H9 (cell line): Measurements from ENCODE around the gene XIRP2. TPM values are rescaled to one million over a fixed set of nuclear protein-coding genes. Genes with fewer than 3 reads are reported as not detected.

ENCODE experiments used
- DNase-seq: peaks from one replicate; pipeline ENCODE4 v3.0.0-alpha.2; 2017
- H2AFZ ChIP-seq: one replicate; pipeline ENCODE4 v1.6.1; 2013; ENCODE audit warnings: mild to moderate bottlenecking, low read length, control low read depth, moderate library complexity
- H2AK5ac ChIP-seq: 2 replicates; pipeline ENCODE4 v1.6.1; 2013; ENCODE audit warnings: low read length, control low read depth, mixed read lengths; ENCODE audit not compliant: insufficient read length
- H2BK120ac ChIP-seq: one replicate; pipeline ENCODE4 v1.6.1; 2013; ENCODE audit warnings: low read depth, mild to moderate bottlenecking, low read length, control low read depth, inconsistent platforms; ENCODE audit not compliant: poor library complexity, severe bottlenecking
- H2BK12ac ChIP-seq: 2 replicates; pipeline ENCODE4 v1.6.1; 2013; ENCODE audit warnings: low read length, control low read depth, mixed read lengths, low read depth; ENCODE audit not compliant: insufficient read length
- H2BK15ac ChIP-seq: 2 replicates; pipeline ENCODE4 v1.6.1; 2013; ENCODE audit warnings: low read depth, low read length, control low read depth
- H2BK20ac ChIP-seq: one replicate; pipeline ENCODE4 v1.6.1; 2013; ENCODE audit warnings: low read depth, mild to moderate bottlenecking, low read length, control low read depth, inconsistent platforms; ENCODE audit not compliant: poor library complexity, severe bottlenecking
- H2BK5ac ChIP-seq: 2 replicates; pipeline ENCODE4 v1.6.1; 2013; ENCODE audit warnings: low read length, control low read depth, mixed read lengths; ENCODE audit not compliant: insufficient read length
- H3K14ac ChIP-seq: 2 replicates; pipeline ENCODE4 v1.6.1; 2013; ENCODE audit warnings: low read length, control low read depth; ENCODE audit not compliant: insufficient read depth
- H3K18ac ChIP-seq: 2 replicates; pipeline ENCODE4 v1.6.1; 2013; ENCODE audit warnings: low read depth, mild to moderate bottlenecking, mixed read lengths, low read length, control low read depth; ENCODE audit not compliant: insufficient read length
- H3K23ac ChIP-seq: 2 replicates; pipeline ENCODE4 v1.6.1; 2013; ENCODE audit warnings: low read length, control low read depth, mixed read lengths, low read depth; ENCODE audit not compliant: insufficient read length
- H3K23me2 ChIP-seq: 2 replicates; pipeline ENCODE4 v1.6.1; 2013; ENCODE audit warnings: low read depth, mild to moderate bottlenecking, mixed read lengths, low read length, control low read depth; ENCODE audit not compliant: insufficient read length, poor library complexity, severe bottlenecking
- H3K27ac ChIP-seq: 2 replicates; pipeline ENCODE4 v1.5.1; 2013; ENCODE audit warnings: low read length, control low read depth, mixed read lengths, low read depth; ENCODE audit not compliant: insufficient read length
- H3K27me3 ChIP-seq: 2 replicates; pipeline ENCODE4 v1.6.1; 2013; ENCODE audit warnings: low read length, control low read depth, inconsistent platforms; ENCODE audit not compliant: insufficient read depth
- H3K4ac ChIP-seq: 2 replicates; pipeline ENCODE4 v1.6.1; 2013; ENCODE audit warnings: low read depth, mild to moderate bottlenecking, control low read depth, inconsistent platforms, low read length, moderate library complexity
- H3K4me1 ChIP-seq: 2 replicates; pipeline ENCODE4 v1.6.1; 2013; ENCODE audit warnings: low read length, control low read depth, inconsistent platforms; ENCODE audit not compliant: insufficient read depth
- H3K4me2 ChIP-seq: 2 replicates; pipeline ENCODE4 v1.6.1; 2013; ENCODE audit warnings: low read length, control low read depth, mixed read lengths; ENCODE audit not compliant: insufficient read length, insufficient read depth
- H3K56ac ChIP-seq: 2 replicates; pipeline ENCODE4 v1.6.1; 2013; ENCODE audit warnings: low read depth, mild to moderate bottlenecking, mixed read lengths, low read length, control low read depth; ENCODE audit not compliant: insufficient read length
- H3K79me1 ChIP-seq: 2 replicates; pipeline ENCODE4 v1.6.1; 2013; ENCODE audit warnings: low read depth, mild to moderate bottlenecking, moderate library complexity, low read length, control low read depth, inconsistent platforms; ENCODE audit not compliant: insufficient read depth, poor library complexity, severe bottlenecking
- H3K79me2 ChIP-seq: 2 replicates; pipeline ENCODE4 v1.6.1; 2013; ENCODE audit warnings: low read length, control low read depth, inconsistent platforms; ENCODE audit not compliant: insufficient read depth
- H3K9ac ChIP-seq: 2 replicates; pipeline ENCODE4 v1.6.1; 2013; ENCODE audit warnings: low read length, control low read depth, mixed read lengths; ENCODE audit not compliant: insufficient read length; ENCODE audit errors: extremely low read depth
- H3K9me3 ChIP-seq: one replicate; pipeline ENCODE4 v1.6.1; 2013; ENCODE audit warnings: low read depth, low read length, inconsistent platforms; ENCODE audit not compliant: control insufficient read depth
- H3T11ph ChIP-seq: one replicate; pipeline ENCODE4 v1.6.1; 2013; ENCODE audit warnings: mild to moderate bottlenecking, low read length, control low read depth, inconsistent platforms
- H4K20me1 ChIP-seq: one replicate; pipeline ENCODE4 v1.6.1; 2013; ENCODE audit not compliant: control insufficient read depth, insufficient read length, insufficient read depth
- H4K5ac ChIP-seq: 2 replicates; pipeline ENCODE4 v1.6.1; 2013; ENCODE audit warnings: low read depth, mild to moderate bottlenecking, mixed read lengths, low read length, control low read depth; ENCODE audit not compliant: insufficient read length
- H4K8ac ChIP-seq: replicated peaks from 2 replicates; pipeline ENCODE4 v1.6.1; 2013; ENCODE audit warnings: low read length, control low read depth, mixed read lengths, low read depth; ENCODE audit not compliant: insufficient read length
- H4K91ac ChIP-seq: 2 replicates; pipeline ENCODE4 v1.6.1; 2013; ENCODE audit warnings: low read depth, mild to moderate bottlenecking, moderate library complexity, mixed read lengths, low read length, control low read depth; ENCODE audit not compliant: insufficient read length
- H3K27ac Mint-ChIP-seq, 3 experiments: 2 replicates in 2 of 3; 3 replicates in 1 of 3; pipeline ENCODE4 v1.8.0; 2020 to 2021; ENCODE audit warnings: mixed read lengths in 3 of 3, mild to moderate bottlenecking in 1 of 3, moderate library complexity in 1 of 3
- H3K27me3 Mint-ChIP-seq: 2 replicates; pipeline ENCODE4 v1.8.0; 2021; ENCODE audit warnings: low read depth, mild to moderate bottlenecking, moderate library complexity, mixed read lengths
- H3K36me3 Mint-ChIP-seq, 3 experiments: 2 replicates in 2 of 3; 3 replicates in 1 of 3; pipeline ENCODE4 v1.8.0; 2020 to 2021; ENCODE audit warnings: low read depth in 3 of 3, mixed read lengths in 3 of 3; ENCODE audit not compliant: insufficient read depth in 1 of 3
- H3K4me1 Mint-ChIP-seq, 2 experiments: 2 replicates each; pipeline ENCODE4 v1.8.0; 2020; ENCODE audit warnings: mixed read lengths in 2 of 2
- H3K4me3 Mint-ChIP-seq, 2 experiments: 2 replicates in 1 of 2; 3 replicates in 1 of 2; pipeline ENCODE4 v1.8.0; 2020 to 2021; ENCODE audit warnings: mild to moderate bottlenecking in 2 of 2, mixed read lengths in 2 of 2, moderate library complexity in 1 of 2
- H3K9me3 Mint-ChIP-seq, 2 experiments: 2 replicates in 1 of 2; 3 replicates in 1 of 2; pipeline ENCODE4 v1.8.0; 2020; ENCODE audit warnings: mild to moderate bottlenecking in 2 of 2, mixed read lengths in 2 of 2, moderate library complexity in 1 of 2
- WGBS: extraction: QIAGEN DNeasy Blood & Tissue Kit; methylation state at CpG from one replicate; pipeline ENCODE4 v1.1.7; 2013; ENCODE audit warnings: missing lambda C conversion rate, low lambda C conversion rate, mixed read lengths; ENCODE audit not compliant: insufficient read length; ENCODE audit errors: extremely low coverage; 5-methylcytosine and 5-hydroxymethylcytosine counted together
- total RNA-seq: library from RNA; stranded (reverse); gene quantifications from 2 replicates; pipeline ENCODE4 v1.2.1, GENCODE V29; 2021
- TF ChIP-seq, protein P1 (sequence below): fragments of 200-600 bp; sonication (generic); conservative IDR thresholded peaks from 3 replicates; pipeline ENCODE4 v1.8.0; 2021; ENCODE audit warnings: antibody characterized with exemption, mild to moderate bottlenecking

XIRP2 gene
- total RNA-seq, 1 experiment from 2014 or later = 0.07 TPM

DNA sequence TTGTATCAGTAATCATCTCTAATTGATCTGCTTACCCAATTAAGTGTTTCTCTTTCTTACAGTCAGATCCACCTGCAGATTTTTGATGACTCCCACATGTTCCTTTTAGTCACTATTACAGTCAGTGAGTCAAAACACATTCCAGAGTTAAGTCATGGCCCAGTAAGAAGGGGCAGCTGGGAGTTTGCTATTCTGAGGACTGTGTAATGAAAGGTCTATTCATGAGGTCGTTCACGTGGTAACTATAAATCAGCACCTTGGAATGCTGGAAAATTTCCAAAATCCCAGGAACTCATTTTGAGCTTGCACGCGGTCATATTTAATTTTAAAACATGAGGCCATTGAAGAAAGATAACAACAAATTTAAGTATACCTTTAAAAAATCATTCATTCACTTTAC lies 252.5 kb downstream of the XIRP2 start:
- no peak overlapping the region for H2BK15ac ChIP-seq
- no peak overlapping the region for H3K27ac ChIP-seq
- no peak overlapping the region for H4K91ac ChIP-seq
- H2BK20ac ChIP-seq = no peak overlapping the region
- H2AFZ ChIP-seq = no peak overlapping the region
- no peak overlapping the region for H3K27ac Mint-ChIP-seq
- no peak overlapping the region for H3K23ac ChIP-seq
- TF ChIP-seq, protein P1, sequence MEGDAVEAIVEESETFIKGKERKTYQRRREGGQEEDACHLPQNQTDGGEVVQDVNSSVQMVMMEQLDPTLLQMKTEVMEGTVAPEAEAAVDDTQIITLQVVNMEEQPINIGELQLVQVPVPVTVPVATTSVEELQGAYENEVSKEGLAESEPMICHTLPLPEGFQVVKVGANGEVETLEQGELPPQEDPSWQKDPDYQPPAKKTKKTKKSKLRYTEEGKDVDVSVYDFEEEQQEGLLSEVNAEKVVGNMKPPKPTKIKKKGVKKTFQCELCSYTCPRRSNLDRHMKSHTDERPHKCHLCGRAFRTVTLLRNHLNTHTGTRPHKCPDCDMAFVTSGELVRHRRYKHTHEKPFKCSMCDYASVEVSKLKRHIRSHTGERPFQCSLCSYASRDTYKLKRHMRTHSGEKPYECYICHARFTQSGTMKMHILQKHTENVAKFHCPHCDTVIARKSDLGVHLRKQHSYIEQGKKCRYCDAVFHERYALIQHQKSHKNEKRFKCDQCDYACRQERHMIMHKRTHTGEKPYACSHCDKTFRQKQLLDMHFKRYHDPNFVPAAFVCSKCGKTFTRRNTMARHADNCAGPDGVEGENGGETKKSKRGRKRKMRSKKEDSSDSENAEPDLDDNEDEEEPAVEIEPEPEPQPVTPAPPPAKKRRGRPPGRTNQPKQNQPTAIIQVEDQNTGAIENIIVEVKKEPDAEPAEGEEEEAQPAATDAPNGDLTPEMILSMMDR = no peak
- no peaks in the 10 kb centered on the region; the same call in 1 of the 2 replicates for H3K4me1 ChIP-seq
- H3K27me3 Mint-ChIP-seq = no peaks in the 10 kb centered on the region
- no peaks in the 10 kb centered on the region for H3K36me3 Mint-ChIP-seq
- no peak overlapping the region for H3T11ph ChIP-seq
- no CpG with 5 or more reads among the region's 4 CpGs for WGBS
- no peak for DNase-seq
- H3K18ac ChIP-seq = no peak overlapping the region
- H3K27me3 ChIP-seq = no peaks in the 10 kb centered on the region
- H3K14ac ChIP-seq = no peak overlapping the region
- no peak overlapping the region for H3K56ac ChIP-seq
- no peak overlapping the region for H4K8ac ChIP-seq
- H3K79me1 ChIP-seq = no peaks in the 10 kb centered on the region
- H3K4ac ChIP-seq = no peak overlapping the region
- no peaks in the 10 kb centered on the region for H3K23me2 ChIP-seq
- H3K9ac ChIP-seq = no peak overlapping the region
- no peaks in the 10 kb centered on the region for H3K79me2 ChIP-seq
- H2BK5ac ChIP-seq = no peak overlapping the region
- H3K9me3 ChIP-seq = no peaks in the 10 kb centered on the region
- H4K20me1 ChIP-seq = no peaks in the 10 kb centered on the region
- H4K5ac ChIP-seq = no peak overlapping the region
- no peak overlapping the region for H2AK5ac ChIP-seq
- H3K4me1 Mint-ChIP-seq = peaks cover 10 to 12% of the 10 kb centered on the region in 2 experiments
- H3K4me2 ChIP-seq = no peak overlapping the region
- no peaks in the 10 kb centered on the region for H3K9me3 Mint-ChIP-seq
- H2BK12ac ChIP-seq = no peak overlapping the region
- no peak overlapping the region for H2BK120ac ChIP-seq
- H3K4me3 Mint-ChIP-seq = no peak overlapping the region
